ENCODE data around the gene CD22. TPM values are rescaled to one million over a fixed set of nuclear protein-coding genes. Genes with fewer than 3 reads are reported as not detected.

Gene CD22
- total RNA-seq, result 10 to 100 TPM in 5 of 6 donors, 1 to 10 TPM in 1; 8.8 to 36.7 (median 24.7) TPM

GRCh38 chr19:35328851-35329285, at the start of gene CD22:
CD22 (plus strand) TSS chr19:35329187; CDS start chr19:35332041, 2,854 bp downstream.
- Histone ChIP-seq H3K4me1 (no peaks in the 10 kb centered on the region), H3K4me3 (no peak within 1 kb of the TSS), H3K9me3 (no peaks in the 10 kb centered on the region), H3K36me3 (no peaks in the 10 kb centered on the region), H3K27ac (no peak within 1 kb of the TSS), H3K27me3 (no peaks in the 10 kb centered on the region)
- TF ChIP-seq CTCF (IDR thresholded peaks at IDR 0.05) (no peak), EP300 (IDR thresholded peaks at IDR 0.05) (no peak), POLR2AphosphoS5 (IDR thresholded peaks at IDR 0.05) (no peak), POLR2A (IDR thresholded peaks at IDR 0.05) (no peak)
- DNase-seq (no peak), ATAC-seq (ENCODE audit: low FRiP score in 2 of 2) (no peak)
- WGBS, 2 donors, result 73 to 75% methylated on average over 12 of the region's 12 CpGs

- WGBS, 2 donors, result 85 to 91% methylated on average over 11 of the region's 11 CpGs
- H3K4me3 ChIP-seq, result no peak overlapping the region
- H3K9me3 ChIP-seq, result no peaks in the 10 kb centered on the region
- H3K27me3 ChIP-seq, result no peaks in the 10 kb centered on the region
- no peak overlapping the region for H3K27ac ChIP-seq
- ATAC-seq (ENCODE audit: low FRiP score in 2 of 2), result no peak
- no peak for DNase-seq
- peaks cover 12 to 56% (median 44%) of the 10 kb centered on the region in 4 donors for H3K36me3 ChIP-seq
- peaks cover 0 to 12% (median 8%) of the 10 kb centered on the region in 4 donors for H3K4me1 ChIP-seq
- TF ChIP-seq POLR2AphosphoS5 (IDR thresholded peaks at IDR 0.05), result no peak
- TF ChIP-seq POLR2A (IDR thresholded peaks at IDR 0.05), result no peak
- TF ChIP-seq EP300 (IDR thresholded peaks at IDR 0.05), result no peak
- TF ChIP-seq CTCF (IDR thresholded peaks at IDR 0.05), result no peak
Observed at GRCh38 chr19:35279374-35279773, 49.6 kb upstream of the CD22 start.

- Histone ChIP-seq H3K9me3 (no peaks in the 10 kb centered on the region), H3K4me3 (no peak overlapping the region), H3K4me1 (peaks cover 0 to 12% (median 8%) of the 10 kb centered on the region in 4 donors), H3K27ac (no peak overlapping the region), H3K36me3 (peaks cover 12 to 48% (median 38%) of the 10 kb centered on the region in 4 donors), H3K27me3 (no peaks in the 10 kb centered on the region)
- ATAC-seq (ENCODE audit: low FRiP score in 2 of 2), result no peak
- 76 to 78% methylated on average over 6 to 12 of the region's 12 CpGs for WGBS, 2 donors
- no peak for TF ChIP-seq POLR2A (IDR thresholded peaks at IDR 0.05)
- no peak for TF ChIP-seq EP300 (IDR thresholded peaks at IDR 0.05)
- no peak for TF ChIP-seq POLR2AphosphoS5 (IDR thresholded peaks at IDR 0.05)
- TF ChIP-seq CTCF (IDR thresholded peaks at IDR 0.05), result no peak
- peak in 1 of 2 donors; percentile 69 for DNase-seq
Observed at GRCh38 chr19:35279985-35280821, 48.8 kb upstream of the CD22 start.

- TF ChIP-seq POLR2A (IDR thresholded peaks at IDR 0.05) (no peak), EP300 (IDR thresholded peaks at IDR 0.05) (no peak), POLR2AphosphoS5 (IDR thresholded peaks at IDR 0.05) (no peak), CTCF (IDR thresholded peaks at IDR 0.05) (no peak)
- Histone ChIP-seq H3K4me1 (peaks cover 0 to 12% (median 8%) of the 10 kb centered on the region in 4 donors), H3K9me3 (no peaks in the 10 kb centered on the region), H3K4me3 (no peak overlapping the region), H3K27ac (no peak overlapping the region), H3K36me3 (peaks cover 11 to 37% (median 30%) of the 10 kb centered on the region in 4 donors), H3K27me3 (no peaks in the 10 kb centered on the region)
- no peak for DNase-seq
- ATAC-seq (ENCODE audit: low FRiP score in 2 of 2), result no peak
- 61 to 68% methylated on average over 4 of the region's 4 CpGs for WGBS, 2 donors
Observed at GRCh38 chr19:35281303-35281702, 47.7 kb upstream of the CD22 start.

Data from upper lobe of left lung (tissue), 6 donors.